Measurements from ENCODE around the gene OR2B2. TPM values are rescaled to one million over a fixed set of nuclear protein-coding genes. Genes with fewer than 3 reads are reported as not detected.

OR2B2 gene
- total RNA-seq, 6 donors from 2014 or later = not detected

DNA sequence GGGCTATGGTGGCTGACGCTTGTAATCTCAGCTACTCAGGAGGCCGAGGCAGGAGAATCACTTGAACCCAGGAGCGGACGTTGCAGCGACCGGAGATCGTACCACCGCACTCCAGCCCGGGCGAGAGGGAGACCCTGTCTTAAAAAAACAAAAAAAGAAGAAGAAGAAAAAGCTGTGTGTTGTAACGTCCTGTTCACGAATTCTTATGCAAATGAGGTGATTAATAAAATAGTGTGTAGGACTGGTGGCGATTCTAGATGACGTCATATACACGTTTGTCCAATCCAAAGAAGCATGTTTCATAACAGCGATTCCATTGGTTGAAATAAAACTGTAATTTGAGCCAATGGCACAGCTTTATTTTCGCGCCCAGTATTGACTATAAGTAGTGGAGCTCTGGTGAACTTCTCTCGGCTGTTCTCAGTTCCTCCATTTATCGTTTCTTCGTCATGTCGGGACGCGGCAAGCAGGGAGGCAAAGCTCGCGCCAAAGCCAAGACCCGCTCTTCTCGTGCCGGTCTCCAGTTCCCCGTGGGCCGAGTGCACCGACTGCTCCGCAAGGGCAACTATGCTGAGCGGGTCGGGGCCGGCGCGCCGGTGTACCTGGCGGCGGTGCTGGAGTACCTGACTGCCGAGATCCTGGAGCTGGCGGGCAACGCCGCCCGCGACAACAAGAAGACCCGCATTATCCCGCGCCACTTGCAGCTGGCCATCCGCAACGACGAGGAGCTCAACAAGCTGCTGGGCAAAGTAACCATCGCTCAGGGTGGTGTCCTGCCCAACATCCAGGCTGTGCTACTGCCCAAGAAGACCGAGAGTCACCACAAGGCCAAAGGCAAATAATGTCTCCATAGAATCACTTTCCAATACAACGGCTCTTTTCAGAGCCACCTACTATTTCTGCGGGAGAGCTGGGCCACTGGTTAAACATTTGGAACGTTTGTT is 47.0 kb downstream of the OR2B2 start:
- WGBS, 2 donors = 1 to 2% methylated on average over 25 to 58 of the region's 58 CpGs
- H3K36me3 ChIP-seq = no peaks in the 10 kb centered on the region
- peaks cover 21 to 36% (median 27%) of the 10 kb centered on the region in 4 donors for H3K4me1 ChIP-seq
- TF ChIP-seq EP300 (IDR thresholded peaks at IDR 0.05) (no peak), POLR2A (IDR thresholded peaks at IDR 0.05) (peak in 2 of 4 donors; percentile 55 to 83), POLR2AphosphoS5 (IDR thresholded peaks at IDR 0.05) (peak; percentile 69 to 84)
- TF ChIP-seq, protein P1, sequence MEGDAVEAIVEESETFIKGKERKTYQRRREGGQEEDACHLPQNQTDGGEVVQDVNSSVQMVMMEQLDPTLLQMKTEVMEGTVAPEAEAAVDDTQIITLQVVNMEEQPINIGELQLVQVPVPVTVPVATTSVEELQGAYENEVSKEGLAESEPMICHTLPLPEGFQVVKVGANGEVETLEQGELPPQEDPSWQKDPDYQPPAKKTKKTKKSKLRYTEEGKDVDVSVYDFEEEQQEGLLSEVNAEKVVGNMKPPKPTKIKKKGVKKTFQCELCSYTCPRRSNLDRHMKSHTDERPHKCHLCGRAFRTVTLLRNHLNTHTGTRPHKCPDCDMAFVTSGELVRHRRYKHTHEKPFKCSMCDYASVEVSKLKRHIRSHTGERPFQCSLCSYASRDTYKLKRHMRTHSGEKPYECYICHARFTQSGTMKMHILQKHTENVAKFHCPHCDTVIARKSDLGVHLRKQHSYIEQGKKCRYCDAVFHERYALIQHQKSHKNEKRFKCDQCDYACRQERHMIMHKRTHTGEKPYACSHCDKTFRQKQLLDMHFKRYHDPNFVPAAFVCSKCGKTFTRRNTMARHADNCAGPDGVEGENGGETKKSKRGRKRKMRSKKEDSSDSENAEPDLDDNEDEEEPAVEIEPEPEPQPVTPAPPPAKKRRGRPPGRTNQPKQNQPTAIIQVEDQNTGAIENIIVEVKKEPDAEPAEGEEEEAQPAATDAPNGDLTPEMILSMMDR (IDR thresholded peaks at IDR 0.05) = peak in 1 of 6 experiments; percentile 6
- ATAC-seq (ENCODE audit: low FRiP score in 2 of 2) (peak; percentile 91 to 93), DNase-seq (peak; percentile 60 to 92)
- no peaks in the 10 kb centered on the region for H3K27me3 ChIP-seq
- H3K27ac ChIP-seq = peak overlapping the region; percentile 55 to 84 (median 76)
- peak overlapping the region; percentile 45 to 74 (median 64) for H3K4me3 ChIP-seq
- H3K9me3 ChIP-seq = no peaks in the 10 kb centered on the region

DNA sequence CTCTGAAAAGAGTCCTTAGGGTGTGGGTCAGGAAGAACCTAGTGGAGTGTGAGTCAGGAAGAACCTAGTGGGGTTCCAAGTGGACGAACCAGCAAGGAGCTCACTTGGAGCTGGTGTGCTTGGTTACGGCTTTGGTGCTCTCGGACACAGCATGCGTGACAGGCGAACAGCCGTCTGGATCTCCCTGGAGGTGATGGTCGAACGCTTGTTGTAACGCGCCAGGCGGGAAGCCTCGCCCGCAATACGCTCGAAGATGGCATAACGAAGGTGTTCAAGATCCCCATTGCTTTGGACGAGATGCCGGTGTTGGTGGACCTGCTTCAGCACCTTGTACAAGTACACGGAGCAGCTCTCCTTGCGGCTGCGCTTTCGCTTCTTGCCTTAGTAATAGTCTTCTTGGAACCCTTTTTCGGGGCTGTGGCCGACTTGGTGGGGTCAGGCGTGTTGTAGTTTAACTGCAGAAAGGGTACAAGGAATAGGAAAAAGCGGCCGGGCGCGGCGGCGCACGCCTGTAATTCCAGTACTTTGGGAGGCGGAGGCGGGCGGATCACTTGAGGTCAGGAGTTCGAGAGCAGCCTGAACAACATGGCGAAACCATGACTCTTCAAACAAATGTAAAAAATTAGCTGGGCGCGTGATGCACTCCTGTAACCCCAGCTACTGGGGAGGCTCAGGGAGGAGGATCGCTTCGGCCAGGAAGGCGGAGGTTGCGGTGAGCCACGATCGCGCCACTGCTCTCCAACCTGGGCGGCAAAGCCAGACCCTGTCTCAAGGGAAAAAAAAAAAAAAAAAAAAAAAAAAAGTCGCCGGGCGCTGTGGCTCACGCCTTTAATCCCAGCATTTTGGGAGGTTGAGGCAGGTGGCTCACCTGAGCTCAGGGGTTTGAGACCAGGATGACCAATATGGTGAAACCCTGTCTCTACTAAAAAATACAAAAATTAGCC is 48.0 kb downstream of the OR2B2 start:
- Histone ChIP-seq H3K4me3 (peak overlapping the region; percentile 24 to 74 (median 64)), H3K9me3 (no peaks in the 10 kb centered on the region), H3K4me1 (peaks cover 21 to 36% (median 27%) of the 10 kb centered on the region in 4 donors), H3K36me3 (no peaks in the 10 kb centered on the region), H3K27ac (peak overlapping the region; percentile 50 to 84 (median 76)), H3K27me3 (no peaks in the 10 kb centered on the region)
- WGBS, 2 donors = 13 to 18% methylated on average over 45 to 48 of the region's 51 CpGs
- TF ChIP-seq EP300 (IDR thresholded peaks at IDR 0.05) (no peak), POLR2A (IDR thresholded peaks at IDR 0.05) (no peak), POLR2AphosphoS5 (IDR thresholded peaks at IDR 0.05) (no peak)
- TF ChIP-seq, protein P1 (IDR thresholded peaks at IDR 0.05) = no peak
- peak; percentile 21 to 84 for DNase-seq
- no peak for ATAC-seq (ENCODE audit: low FRiP score in 2 of 2)

DNA sequence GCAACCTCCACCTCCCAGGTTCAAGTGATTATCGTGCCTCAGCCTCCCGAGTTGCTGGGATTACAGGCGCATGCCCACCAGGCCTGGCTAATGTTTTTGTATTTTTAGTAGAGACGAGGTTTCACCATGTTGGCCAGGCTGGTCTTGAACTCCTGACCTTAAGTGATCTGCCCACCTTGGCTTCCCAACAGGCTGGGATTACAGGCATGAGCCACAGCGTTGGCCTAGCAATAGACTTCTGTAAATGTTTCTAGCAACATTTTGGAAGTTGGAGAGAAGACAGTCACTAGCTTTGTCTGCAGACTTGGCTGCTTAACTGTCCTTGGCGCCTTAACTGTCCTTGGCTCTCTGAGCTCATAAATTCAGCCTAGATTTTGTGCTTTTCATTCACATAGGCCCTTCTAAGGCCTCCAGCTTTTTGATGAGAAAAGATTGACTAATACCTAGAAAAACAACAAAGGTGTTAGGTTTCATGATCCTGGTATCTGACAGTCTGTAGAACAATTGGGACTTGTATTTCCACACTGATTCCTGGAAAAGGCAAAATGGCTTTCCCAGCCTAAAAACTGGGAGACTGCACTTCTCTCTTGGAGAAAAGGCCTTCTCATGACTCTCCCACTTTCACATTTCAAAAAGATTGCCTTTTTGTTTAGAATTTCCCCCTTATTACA is 49.7 kb downstream of the OR2B2 start:
- Histone ChIP-seq H3K27me3 (no peaks in the 10 kb centered on the region), H3K9me3 (no peaks in the 10 kb centered on the region), H3K4me1 (peaks cover 21 to 33% (median 25%) of the 10 kb centered on the region in 4 donors), H3K4me3 (no peak overlapping the region), H3K27ac (no peak overlapping the region), H3K36me3 (no peaks in the 10 kb centered on the region)
- DNase-seq (no peak), ATAC-seq (ENCODE audit: low FRiP score in 2 of 2) (no peak)
- 87 to 91% methylated on average over 5 to 6 of the region's 6 CpGs for WGBS, 2 donors
- no peak for TF ChIP-seq POLR2AphosphoS5 (IDR thresholded peaks at IDR 0.05)
- TF ChIP-seq EP300 (IDR thresholded peaks at IDR 0.05) = no peak
- TF ChIP-seq, protein P1 (IDR thresholded peaks at IDR 0.05) = no peak
- TF ChIP-seq POLR2A (IDR thresholded peaks at IDR 0.05) = no peak

DNA sequence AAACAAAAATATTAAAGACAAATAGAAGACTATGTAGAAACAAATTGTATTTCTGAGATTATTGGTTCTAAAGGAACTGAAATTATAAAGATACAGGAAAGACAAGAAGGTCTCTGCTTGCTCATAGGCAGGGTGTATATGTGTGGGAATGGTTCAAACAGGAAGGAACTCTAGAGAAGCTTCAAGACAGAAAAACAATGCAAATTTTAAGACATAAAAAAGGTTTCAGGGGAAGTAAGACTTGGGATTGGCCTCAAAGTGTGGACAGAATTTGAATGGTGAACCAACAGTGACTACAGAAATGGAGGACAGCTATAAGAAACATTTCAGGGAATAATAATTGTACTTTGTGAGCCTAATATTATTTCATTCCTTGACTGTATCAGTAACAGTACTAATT is 50.3 kb downstream of the OR2B2 start:
- no peak overlapping the region for H3K27ac ChIP-seq
- H3K36me3 ChIP-seq = no peaks in the 10 kb centered on the region
- no peak overlapping the region for H3K4me3 ChIP-seq
- ATAC-seq (ENCODE audit: low FRiP score in 2 of 2) (no peak), DNase-seq (no peak)
- TF ChIP-seq POLR2A (IDR thresholded peaks at IDR 0.05) = no peak
- TF ChIP-seq, protein P1 (IDR thresholded peaks at IDR 0.05) = no peak
- TF ChIP-seq POLR2AphosphoS5 (IDR thresholded peaks at IDR 0.05) = no peak
- TF ChIP-seq EP300 (IDR thresholded peaks at IDR 0.05) = no peak
- peaks cover 15 to 26% (median 18%) of the 10 kb centered on the region in 4 donors for H3K4me1 ChIP-seq
- no peaks in the 10 kb centered on the region for H3K9me3 ChIP-seq
- H3K27me3 ChIP-seq = no peaks in the 10 kb centered on the region

Measured in upper lobe of left lung (tissue), 6 donors.